Measurements from ENCODE around the gene FHIT. TPM values are rescaled to one million over a fixed set of nuclear protein-coding genes. Genes with fewer than 3 reads are reported as not detected.

The FHIT gene
- total RNA-seq, 1 donor from 2014 or later = 5.7 TPM

DNA sequence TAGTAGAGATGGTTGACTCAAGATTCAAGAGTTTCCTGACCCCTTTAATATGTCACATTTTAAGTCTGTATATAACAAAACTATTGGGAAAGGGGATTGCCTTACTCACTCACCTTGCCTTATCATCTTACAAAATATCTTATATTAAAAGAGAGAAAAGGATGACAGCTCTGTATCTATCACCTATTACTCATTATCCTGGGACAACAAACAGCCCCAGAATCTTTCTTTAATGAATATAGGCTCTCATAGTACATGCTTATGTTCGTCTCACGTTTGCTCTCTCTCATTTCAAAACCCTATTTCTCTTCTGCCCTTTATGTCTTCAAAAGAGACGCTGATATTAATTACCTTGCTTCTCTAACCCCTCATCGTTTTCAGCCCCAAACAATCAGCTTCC, 1178.0 kb downstream of the FHIT start:
- DNase-seq (ENCODE audit: low spot score) = no peak
- Mint-ChIP-seq H3K27ac (no peak overlapping the region), H3K27me3 (ENCODE audit: insufficient read depth, low read depth) (peaks cover 2% of the 10 kb centered on the region), H3K36me3 (no peaks in the 10 kb centered on the region), H3K4me3 (no peak overlapping the region), H3K4me1 (no peaks in the 10 kb centered on the region), H3K9me3 (no peaks in the 10 kb centered on the region)
- no peaks in the 10 kb centered on the region for H3K27me3 ChIP-seq
- TF ChIP-seq EZH2phosphoT487 (IDR thresholded peaks at IDR 0.05) (no peak), EZH2 (IDR thresholded peaks at IDR 0.05) (no peak)
- TF ChIP-seq, protein P1, sequence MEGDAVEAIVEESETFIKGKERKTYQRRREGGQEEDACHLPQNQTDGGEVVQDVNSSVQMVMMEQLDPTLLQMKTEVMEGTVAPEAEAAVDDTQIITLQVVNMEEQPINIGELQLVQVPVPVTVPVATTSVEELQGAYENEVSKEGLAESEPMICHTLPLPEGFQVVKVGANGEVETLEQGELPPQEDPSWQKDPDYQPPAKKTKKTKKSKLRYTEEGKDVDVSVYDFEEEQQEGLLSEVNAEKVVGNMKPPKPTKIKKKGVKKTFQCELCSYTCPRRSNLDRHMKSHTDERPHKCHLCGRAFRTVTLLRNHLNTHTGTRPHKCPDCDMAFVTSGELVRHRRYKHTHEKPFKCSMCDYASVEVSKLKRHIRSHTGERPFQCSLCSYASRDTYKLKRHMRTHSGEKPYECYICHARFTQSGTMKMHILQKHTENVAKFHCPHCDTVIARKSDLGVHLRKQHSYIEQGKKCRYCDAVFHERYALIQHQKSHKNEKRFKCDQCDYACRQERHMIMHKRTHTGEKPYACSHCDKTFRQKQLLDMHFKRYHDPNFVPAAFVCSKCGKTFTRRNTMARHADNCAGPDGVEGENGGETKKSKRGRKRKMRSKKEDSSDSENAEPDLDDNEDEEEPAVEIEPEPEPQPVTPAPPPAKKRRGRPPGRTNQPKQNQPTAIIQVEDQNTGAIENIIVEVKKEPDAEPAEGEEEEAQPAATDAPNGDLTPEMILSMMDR (IDR thresholded peaks at IDR 0.05) = no peak
- H3K9me3 ChIP-seq (ENCODE audit: low read depth) = no peaks in the 10 kb centered on the region
- no peak overlapping the region for H2AFZ ChIP-seq (replicated peaks)
- no peaks in the 10 kb centered on the region for H3K36me3 ChIP-seq
- no peaks in the 10 kb centered on the region for H3F3A ChIP-seq (ENCODE audit: low read depth)
- no peaks in the 10 kb centered on the region for H3K79me2 ChIP-seq (ENCODE audit: low read depth)
- no peak overlapping the region for H3K4me3 ChIP-seq
- H3K4me1 ChIP-seq = no peaks in the 10 kb centered on the region
- no peak overlapping the region for H3K27ac ChIP-seq
- no peak overlapping the region for H3K9ac ChIP-seq
- no peaks in the 10 kb centered on the region for H4K20me1 ChIP-seq (ENCODE audit: low read depth)
- no peak overlapping the region for H3K4me2 ChIP-seq

DNA sequence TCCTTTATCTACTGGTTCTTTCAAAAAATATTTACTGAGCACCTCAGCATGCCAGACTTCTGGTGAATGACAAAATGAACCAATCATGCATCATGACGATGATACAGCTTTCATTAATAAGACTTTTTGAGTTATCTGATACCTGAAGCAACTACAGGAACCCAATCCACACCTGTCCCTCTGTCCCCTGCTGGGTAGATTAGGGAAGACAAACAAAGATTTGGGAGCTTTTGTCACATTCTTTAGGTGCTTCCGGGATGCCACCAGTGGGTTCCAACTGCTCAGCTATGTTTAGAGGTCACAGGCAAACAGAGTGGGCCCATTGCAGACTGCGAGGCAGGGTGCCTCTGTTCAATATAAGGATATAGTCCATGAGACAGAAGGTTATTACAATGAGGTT, 1180.9 kb downstream of the FHIT start:
- DNase-seq (ENCODE audit: low spot score) = no peak
- Histone ChIP-seq H3K36me3 (no peaks in the 10 kb centered on the region), H3K4me2 (no peak overlapping the region), H3K9me3 (ENCODE audit: low read depth) (no peaks in the 10 kb centered on the region), H3K27me3 (no peaks in the 10 kb centered on the region), H4K20me1 (ENCODE audit: low read depth) (no peaks in the 10 kb centered on the region), H2AFZ (replicated peaks) (no peak overlapping the region), H3K9ac (no peak overlapping the region), H3K27ac (no peak overlapping the region), H3K4me3 (no peak overlapping the region), H3K79me2 (ENCODE audit: low read depth) (no peaks in the 10 kb centered on the region), H3F3A (ENCODE audit: low read depth) (no peaks in the 10 kb centered on the region), H3K4me1 (no peaks in the 10 kb centered on the region)
- H3K4me1 Mint-ChIP-seq = no peaks in the 10 kb centered on the region
- H3K4me3 Mint-ChIP-seq = no peak overlapping the region
- H3K27me3 Mint-ChIP-seq (ENCODE audit: insufficient read depth, low read depth) = peaks cover 2% of the 10 kb centered on the region
- TF ChIP-seq EZH2phosphoT487 (IDR thresholded peaks at IDR 0.05) (no peak), EZH2 (IDR thresholded peaks at IDR 0.05) (no peak)
- TF ChIP-seq, protein P1 (IDR thresholded peaks at IDR 0.05) = no peak
- no peak overlapping the region for H3K27ac Mint-ChIP-seq
- no peaks in the 10 kb centered on the region for H3K36me3 Mint-ChIP-seq
- H3K9me3 Mint-ChIP-seq = no peaks in the 10 kb centered on the region

DNA sequence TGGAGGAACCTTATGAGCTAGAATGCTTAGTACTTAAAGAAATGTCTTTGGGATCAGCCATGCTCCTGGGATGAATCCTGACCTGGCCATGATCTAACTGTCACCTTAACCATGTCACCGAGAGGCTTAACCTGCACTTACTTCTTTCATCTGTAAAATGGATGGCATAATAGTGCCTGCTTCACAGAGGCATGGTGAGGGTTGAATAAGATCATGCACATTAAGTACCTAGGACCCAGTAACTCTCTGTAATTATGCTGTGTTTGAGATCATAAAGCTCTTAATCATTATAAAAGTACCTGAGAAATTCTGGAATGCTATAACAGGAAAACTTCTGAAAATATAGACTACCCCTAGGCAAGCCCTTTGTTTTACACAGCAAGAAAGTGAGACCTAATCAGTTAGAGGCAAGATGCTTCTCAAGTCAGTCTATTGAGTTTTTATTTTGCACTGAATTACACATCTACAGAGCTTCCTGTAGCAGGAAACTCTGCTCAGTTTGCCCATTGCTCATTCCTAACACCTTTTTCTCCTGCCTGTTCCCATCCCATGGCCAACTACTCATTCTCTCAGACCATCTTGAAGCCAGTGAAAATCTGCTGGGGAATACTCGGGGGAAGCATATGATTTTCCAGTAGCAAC, 1185.9 kb downstream of the FHIT start:
- Mint-ChIP-seq H3K4me3 (no peak overlapping the region), H3K4me1 (no peaks in the 10 kb centered on the region), H3K9me3 (no peaks in the 10 kb centered on the region), H3K27me3 (ENCODE audit: insufficient read depth, low read depth) (no peaks in the 10 kb centered on the region), H3K36me3 (no peaks in the 10 kb centered on the region), H3K27ac (no peak overlapping the region)
- Histone ChIP-seq H3K9me3 (ENCODE audit: low read depth) (no peaks in the 10 kb centered on the region), H2AFZ (replicated peaks) (peak overlapping the region; percentile 1), H3K9ac (no peak overlapping the region), H3K27ac (no peak overlapping the region), H3K4me2 (no peak overlapping the region), H4K20me1 (ENCODE audit: low read depth) (no peaks in the 10 kb centered on the region), H3K27me3 (no peaks in the 10 kb centered on the region), H3K79me2 (ENCODE audit: low read depth) (no peaks in the 10 kb centered on the region), H3K4me3 (no peak overlapping the region), H3K4me1 (peaks cover 7% of the 10 kb centered on the region), H3F3A (ENCODE audit: low read depth) (no peaks in the 10 kb centered on the region), H3K36me3 (no peaks in the 10 kb centered on the region)
- no peak for DNase-seq (ENCODE audit: low spot score)
- TF ChIP-seq, protein P1 (IDR thresholded peaks at IDR 0.05) = no peak
- TF ChIP-seq EZH2 (IDR thresholded peaks at IDR 0.05) (no peak), EZH2phosphoT487 (IDR thresholded peaks at IDR 0.05) (no peak)

All from neural progenitor cell (in vitro differentiated cells).